ENCODE results near the gene UBL4B.

The UBL4B gene

DNA sequence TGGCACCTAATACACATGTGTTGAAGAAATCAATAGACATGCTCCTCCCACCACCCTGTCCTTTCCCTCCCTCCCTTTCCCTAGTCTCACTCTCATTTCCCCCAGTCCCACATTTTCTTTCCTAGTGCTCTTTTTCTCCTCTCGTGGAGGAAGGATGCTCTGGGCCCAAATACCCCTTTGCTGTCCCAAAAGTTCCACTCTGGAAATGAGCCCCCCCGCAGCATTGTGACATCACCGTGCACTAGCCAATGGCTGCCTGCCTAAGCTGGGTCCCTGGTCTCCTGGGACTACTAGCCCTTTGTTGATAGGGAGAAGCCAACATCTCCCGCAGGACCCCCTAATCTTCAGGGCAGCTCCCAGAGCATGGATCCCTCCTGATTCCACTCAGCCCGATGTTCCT lies at the start of gene UBL4B:
TSS of gene UBL4B (plus strand) at position 301 of the 400 bp plus-strand sequence. CDS start at position 393, 92 bp downstream.
- in situ Hi-C loops (cut with HindIII; ENCODE audit: low sequenced_read_pairs), result no loop called here
- DNase-seq (ENCODE audit: low read depth, low spot score), result no peak
- TF ChIP-seq, protein P1, sequence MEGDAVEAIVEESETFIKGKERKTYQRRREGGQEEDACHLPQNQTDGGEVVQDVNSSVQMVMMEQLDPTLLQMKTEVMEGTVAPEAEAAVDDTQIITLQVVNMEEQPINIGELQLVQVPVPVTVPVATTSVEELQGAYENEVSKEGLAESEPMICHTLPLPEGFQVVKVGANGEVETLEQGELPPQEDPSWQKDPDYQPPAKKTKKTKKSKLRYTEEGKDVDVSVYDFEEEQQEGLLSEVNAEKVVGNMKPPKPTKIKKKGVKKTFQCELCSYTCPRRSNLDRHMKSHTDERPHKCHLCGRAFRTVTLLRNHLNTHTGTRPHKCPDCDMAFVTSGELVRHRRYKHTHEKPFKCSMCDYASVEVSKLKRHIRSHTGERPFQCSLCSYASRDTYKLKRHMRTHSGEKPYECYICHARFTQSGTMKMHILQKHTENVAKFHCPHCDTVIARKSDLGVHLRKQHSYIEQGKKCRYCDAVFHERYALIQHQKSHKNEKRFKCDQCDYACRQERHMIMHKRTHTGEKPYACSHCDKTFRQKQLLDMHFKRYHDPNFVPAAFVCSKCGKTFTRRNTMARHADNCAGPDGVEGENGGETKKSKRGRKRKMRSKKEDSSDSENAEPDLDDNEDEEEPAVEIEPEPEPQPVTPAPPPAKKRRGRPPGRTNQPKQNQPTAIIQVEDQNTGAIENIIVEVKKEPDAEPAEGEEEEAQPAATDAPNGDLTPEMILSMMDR (IDR thresholded peaks at IDR 0.05; ENCODE audit: low read depth, low read length), result no peak
- no peak within 1 kb of the TSS for H3K4me3 ChIP-seq (ENCODE audit: low read depth, low read length)

- TF ChIP-seq, protein P1 (IDR thresholded peaks at IDR 0.05; ENCODE audit: low read depth, low read length), result no peak
- in situ Hi-C loops (cut with HindIII; ENCODE audit: low sequenced_read_pairs), result no loop called here
- H3K4me3 ChIP-seq (ENCODE audit: low read depth, low read length), result no peak overlapping the region
- DNase-seq (ENCODE audit: low read depth, low spot score), result no peak
These were observed 49.6 kb upstream of the UBL4B start for GRCh38 chr1:110062612-110063011.

GRCh38 chr1:110063781-110064180 lies 48.5 kb upstream of the UBL4B start:
- TF ChIP-seq, protein P1 (IDR thresholded peaks at IDR 0.05; ENCODE audit: low read depth, low read length), result no peak
- DNase-seq (ENCODE audit: low read depth, low spot score), result no peak
- no peak overlapping the region for H3K4me3 ChIP-seq (ENCODE audit: low read depth, low read length)
- in situ Hi-C loops (cut with HindIII; ENCODE audit: low sequenced_read_pairs), result no loop called here

DNA sequence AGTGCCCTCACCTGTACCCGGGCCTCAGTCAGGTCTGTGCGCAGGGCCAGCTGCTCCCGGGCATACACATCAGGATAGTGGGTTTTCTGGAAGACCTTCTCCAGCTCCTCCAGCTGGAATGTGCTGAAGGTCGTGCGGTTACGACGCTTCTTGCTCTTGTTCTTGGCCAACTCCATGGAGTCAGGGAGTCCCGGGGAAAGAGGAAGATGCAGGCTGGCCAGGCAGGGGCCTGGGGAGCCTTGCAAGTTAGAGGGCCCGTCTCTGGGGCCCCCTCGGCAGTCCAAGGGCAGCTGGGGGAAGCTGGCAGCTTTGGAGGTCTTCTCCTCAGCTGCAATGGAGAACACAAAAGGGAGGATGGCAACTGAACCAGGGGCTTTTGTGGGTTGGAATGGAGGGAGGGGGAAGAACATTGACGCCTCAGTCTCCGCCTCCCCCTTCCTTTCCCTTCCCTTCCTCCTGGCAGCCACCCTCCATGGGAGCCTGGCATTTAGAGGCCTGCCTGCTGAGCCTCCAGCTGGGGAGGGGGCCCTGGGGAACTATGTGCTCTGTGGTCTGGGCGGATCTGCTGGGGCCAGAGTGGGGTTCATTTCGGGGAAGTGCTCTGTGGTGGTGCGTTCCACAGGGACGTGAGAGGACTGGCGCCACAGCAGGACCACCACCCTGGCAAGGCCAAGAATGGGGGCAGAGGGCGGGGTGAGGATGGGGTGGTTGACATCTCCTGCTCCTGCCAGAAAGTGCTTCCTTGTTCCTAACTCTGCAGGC lies 47.5 kb upstream of the UBL4B start:
- in situ Hi-C loops (cut with HindIII; ENCODE audit: low sequenced_read_pairs), result no loop called here
- TF ChIP-seq, protein P1 (IDR thresholded peaks at IDR 0.05; ENCODE audit: low read depth, low read length), result no peak
- no peak overlapping the region for H3K4me3 ChIP-seq (ENCODE audit: low read depth, low read length)
- DNase-seq (ENCODE audit: low read depth, low spot score), result no peak

- in situ Hi-C loops (cut with HindIII; ENCODE audit: low sequenced_read_pairs), result no loop called here
- TF ChIP-seq, protein P1 (IDR thresholded peaks at IDR 0.05; ENCODE audit: low read depth, low read length), result no peak
- DNase-seq (ENCODE audit: low read depth, low spot score), result no peak
- no peak overlapping the region for H3K4me3 ChIP-seq (ENCODE audit: low read depth, low read length)
These were observed 46.4 kb upstream of the UBL4B start for GRCh38 chr1:110065841-110066240.

GRCh38 chr1:110067479-110067892 lies 44.8 kb upstream of the UBL4B start:
- no peak overlapping the region for H3K4me3 ChIP-seq (ENCODE audit: low read depth, low read length)
- in situ Hi-C loops (cut with HindIII; ENCODE audit: low sequenced_read_pairs), result no loop called here
- DNase-seq (ENCODE audit: low read depth, low spot score), result no peak
- TF ChIP-seq, protein P1 (IDR thresholded peaks at IDR 0.05; ENCODE audit: low read depth, low read length), result no peak
